ENCODE results near the gene C1QL2.

Gene C1QL2

DNA sequence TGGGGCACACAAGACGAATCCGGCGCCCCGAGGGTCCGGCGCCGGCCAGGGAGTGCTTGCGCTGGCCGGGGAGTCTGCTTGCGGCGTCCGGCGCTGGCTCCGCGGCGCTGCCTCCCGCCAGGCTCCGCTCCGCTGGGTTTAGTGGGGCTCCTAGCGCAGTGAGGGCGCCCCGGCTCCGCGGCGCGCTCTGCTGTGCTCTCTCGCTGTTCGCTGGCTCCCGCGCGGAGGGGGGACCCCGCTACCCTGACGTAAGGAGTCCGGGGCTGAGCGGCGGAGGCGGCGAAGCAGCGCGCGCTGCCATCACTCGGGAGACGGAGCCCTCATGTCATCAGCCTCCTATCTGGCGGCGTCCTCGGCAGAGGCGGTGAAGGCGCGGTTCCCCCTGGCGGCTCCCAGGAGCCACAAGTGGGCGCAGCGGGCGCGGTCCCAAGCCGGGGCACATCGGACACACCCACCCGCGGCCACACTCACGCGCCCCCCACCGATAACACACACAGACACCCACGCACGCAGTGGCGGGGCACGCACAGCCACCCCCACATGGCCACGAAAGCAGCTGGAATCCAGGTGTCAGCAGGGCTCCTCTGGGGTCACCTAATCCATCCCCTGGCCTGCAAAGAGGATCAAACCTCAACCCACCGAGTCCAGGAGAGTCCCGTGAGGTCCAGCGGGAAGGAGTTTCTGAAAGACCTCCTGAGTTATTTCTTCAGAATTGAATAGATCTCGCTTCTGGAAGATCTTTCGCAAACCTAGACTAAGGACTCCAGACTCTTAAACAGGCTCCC lies at the start of gene C1QL2:
TSS of gene C1QL2 (minus strand) at position 189 of the 785 bp plus-strand sequence. CDS start 482 bp downstream, outside the sequence.
- no peak for DNase-seq (ENCODE audit: low read depth)

DNA sequence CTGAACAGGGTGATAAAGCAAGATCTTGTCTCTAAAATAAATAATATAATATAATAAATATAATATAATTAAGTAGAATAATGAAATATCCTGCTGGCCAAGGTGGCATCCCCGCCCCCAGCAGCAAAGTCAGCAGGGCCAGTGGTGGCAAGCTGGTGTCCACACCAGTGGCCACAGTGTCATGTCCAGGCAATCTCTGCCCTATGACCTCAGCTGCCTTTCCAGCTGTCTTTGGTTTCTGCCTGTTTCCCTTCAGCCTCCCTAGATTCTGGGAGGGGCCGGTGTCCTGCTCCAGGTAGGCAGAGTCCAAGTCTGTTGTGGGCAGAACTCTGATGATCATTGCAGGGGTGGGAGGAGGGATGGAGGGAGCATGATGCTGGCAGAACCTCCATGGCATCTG lies 48.9 kb upstream of the C1QL2 start:
- DNase-seq (ENCODE audit: low read depth): no peak

DNA sequence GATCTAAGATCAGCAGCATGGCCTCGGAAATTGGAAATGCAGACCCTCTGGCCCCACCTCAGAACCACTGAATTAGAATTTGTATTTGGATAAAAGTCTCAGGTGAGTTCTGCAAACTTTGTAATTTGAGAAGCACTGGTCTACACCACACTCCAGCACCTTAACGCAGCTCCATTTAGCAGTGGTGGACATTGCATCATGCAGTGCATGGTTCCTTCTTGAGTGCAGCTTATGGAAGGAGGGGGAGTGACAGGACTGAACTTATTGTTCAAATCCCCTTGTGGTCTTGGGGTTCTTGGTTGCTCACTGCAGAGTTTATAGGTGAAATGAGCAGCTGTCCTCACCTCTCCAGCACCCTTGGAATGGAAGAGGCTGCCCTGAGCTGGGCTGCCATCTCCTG lies 47.6 kb upstream of the C1QL2 start:
- DNase-seq (ENCODE audit: low read depth): no peak

DNA sequence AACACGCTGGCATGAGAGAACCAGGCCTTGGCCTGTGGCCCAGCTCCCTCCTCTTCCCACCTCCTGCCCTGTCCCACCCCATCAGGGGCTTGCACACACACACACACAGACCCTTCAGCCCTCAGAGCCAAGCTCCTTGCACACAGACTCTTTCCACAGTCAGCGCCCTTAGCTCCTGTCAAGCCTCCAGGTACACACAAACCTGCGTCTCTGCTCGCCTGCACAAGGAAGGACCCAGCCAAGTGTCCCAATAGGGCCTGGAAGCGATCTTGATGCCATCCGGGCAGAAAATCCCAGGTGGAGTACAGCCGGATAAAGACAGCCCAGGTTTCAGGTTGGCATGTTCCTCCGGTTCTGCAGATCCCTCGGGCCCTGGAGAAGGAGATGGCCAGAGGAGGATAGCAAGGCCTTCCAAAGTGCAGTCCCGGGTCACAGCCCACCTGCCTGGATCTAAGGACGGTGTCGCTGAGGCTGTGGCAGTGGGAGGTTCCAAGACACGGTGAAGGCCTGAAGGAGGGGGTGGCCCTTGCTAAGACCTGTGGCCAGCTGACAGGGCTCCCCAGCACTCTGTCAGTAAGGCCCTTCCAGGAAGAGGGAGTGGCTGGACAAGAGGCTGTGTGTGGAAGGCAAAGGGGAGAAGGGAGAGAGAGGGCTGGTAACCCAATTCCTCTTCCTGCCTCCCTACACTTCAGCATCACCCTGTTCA lies 46.6 kb upstream of the C1QL2 start:
- no peak for DNase-seq (ENCODE audit: low read depth)

DNA sequence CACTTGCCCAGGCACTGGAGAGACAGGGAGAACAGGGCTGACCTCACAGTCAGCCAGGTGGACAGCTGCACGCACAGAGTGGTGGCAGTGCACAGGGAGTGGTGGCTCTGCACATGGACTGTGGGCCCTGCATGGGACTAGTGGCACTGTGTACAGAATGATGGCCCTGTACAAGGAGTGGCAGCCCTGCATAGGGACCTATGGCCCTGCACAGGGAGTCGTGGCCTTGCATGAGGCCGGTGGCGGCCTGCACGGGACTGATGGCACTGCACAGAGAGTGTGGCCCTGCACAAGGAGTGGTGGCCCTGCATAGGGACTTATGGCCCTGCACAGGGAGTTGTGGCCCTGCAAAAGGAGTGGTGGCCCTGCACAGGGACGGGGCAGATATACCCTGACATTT lies 46.0 kb upstream of the C1QL2 start:
- DNase-seq (ENCODE audit: low read depth): no peak

DNA sequence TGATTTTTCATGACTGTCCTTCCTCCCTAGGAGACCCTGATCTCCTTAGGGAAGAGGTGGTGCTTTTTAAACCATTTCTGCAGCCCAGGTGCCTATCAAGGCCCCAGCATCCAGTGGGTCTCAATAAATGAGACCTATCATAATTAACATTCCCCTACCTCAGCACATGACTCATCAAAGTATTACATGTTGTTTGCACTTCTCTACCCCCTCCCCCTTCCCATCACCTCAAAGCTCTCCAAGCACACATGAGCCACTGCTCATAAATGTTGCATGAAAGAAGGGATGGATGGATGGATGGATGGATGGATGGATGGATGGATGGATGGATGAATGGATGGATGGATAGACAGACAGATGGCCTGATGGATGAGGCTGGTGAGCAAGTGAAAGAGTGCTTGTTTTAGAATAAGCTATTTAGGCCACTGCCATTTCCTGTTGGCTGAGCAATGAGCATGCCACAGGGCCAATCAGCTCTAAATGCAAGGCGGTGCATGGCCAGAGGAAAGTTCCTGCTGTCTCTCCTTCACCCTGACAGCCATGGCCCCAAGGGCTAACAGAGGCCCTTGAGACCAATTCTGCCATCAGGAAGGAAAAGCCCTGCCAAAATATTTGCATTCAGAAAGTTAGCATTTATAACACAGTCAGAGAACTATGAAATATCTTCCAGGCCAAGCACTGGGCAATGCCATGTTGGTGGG lies 44.2 kb upstream of the C1QL2 start:
- no peak for DNase-seq (ENCODE audit: low read depth)

DNA sequence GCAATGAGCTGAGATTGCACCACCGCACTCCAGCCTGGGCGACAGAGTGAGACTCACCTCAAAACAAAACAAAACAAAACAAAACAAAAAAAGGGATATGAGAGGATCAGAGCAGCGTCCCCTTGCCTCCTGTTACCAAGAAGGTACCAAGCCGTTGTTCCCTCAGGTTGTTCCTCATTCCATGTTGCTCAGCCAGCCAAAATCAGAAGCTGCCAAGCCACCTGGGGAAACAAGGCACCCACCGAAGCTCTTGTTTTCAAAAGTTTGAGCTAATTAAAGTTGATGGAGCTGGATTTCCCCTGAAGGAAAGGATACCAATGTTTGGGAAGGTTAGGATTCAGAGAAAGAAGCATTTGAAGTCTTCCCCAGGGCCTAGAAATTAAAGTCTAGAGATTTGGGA lies 43.3 kb upstream of the C1QL2 start:
- DNase-seq (ENCODE audit: low read depth): no peak

DNA sequence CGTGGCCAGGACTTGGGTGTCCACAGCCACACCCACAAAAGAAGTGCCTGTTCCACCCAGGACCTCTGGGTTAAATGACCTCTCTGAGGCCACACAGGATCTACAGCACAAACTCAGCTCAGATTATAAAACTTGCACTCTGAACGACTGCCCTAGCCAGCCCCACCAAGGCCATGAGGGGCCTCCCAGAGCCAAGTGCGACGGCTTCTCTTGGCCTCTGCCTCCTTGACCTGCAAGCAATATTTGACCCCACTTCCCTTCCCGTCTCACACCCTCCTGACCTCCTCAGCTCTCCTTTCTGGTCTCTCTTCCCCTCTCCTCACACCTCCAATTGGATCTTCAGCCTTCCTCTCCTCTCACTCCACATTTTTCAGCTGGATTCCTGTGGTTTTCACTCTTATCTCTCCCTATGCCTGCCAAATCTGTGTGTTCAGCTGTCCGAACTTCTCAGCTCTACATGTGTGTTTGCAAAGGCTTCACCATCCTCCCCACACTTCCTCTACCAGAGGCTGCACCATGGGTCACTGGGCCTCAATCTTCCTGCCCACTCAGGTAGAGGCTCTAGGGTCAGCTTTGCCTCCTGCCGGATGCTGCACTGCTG lies 39.8 kb upstream of the C1QL2 start:
- no peak for DNase-seq (ENCODE audit: low read depth)

DNA sequence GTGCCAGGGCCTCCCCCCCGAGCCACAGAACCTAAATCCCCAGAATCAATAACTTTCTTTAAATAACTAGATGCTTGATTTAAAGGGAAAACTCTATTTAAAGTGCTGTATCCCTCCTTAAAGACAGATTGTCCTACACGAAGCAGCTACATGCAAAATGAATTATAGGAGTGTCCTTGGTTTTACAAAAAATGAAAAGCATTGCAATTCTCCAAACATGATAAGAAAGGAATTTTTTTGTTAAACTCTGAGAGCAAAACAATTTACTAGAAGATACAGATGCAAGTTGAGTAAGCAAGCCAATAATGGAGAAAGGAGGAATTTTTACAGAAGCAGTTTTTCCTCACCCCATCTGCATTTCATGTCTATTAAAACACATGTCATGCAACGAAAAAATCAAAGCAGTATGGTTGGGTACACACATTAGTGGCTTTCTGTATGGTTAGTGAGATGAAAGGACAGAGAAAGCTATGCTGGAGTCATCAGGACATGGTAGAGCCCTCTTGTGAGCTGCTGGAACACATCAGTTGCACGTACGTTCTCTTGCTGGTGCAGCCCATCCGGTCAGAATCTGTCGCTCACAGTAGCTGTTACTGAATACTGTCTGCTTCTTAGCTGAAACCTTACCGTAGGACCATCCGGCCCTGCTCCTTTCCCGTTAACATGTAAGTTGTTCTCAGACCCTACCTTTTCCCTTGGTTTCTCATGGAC lies 39.1 kb upstream of the C1QL2 start:
- no peak for DNase-seq (ENCODE audit: low read depth)

DNA sequence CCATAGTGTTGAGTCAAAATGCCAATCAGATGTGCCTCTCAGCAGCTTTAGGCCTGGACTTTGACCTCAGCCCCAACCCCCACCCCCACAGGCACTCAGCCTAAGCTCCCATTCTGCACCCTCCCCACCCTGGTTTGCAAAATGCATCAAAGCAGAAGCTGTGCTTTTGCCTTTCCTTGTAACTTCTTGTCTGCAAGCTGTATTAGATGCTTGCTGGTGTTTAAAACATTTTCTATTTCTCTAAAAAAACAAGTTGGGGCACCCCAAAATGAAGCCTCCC lies 38.5 kb upstream of the C1QL2 start:
- DNase-seq (ENCODE audit: low read depth): no peak

DNA sequence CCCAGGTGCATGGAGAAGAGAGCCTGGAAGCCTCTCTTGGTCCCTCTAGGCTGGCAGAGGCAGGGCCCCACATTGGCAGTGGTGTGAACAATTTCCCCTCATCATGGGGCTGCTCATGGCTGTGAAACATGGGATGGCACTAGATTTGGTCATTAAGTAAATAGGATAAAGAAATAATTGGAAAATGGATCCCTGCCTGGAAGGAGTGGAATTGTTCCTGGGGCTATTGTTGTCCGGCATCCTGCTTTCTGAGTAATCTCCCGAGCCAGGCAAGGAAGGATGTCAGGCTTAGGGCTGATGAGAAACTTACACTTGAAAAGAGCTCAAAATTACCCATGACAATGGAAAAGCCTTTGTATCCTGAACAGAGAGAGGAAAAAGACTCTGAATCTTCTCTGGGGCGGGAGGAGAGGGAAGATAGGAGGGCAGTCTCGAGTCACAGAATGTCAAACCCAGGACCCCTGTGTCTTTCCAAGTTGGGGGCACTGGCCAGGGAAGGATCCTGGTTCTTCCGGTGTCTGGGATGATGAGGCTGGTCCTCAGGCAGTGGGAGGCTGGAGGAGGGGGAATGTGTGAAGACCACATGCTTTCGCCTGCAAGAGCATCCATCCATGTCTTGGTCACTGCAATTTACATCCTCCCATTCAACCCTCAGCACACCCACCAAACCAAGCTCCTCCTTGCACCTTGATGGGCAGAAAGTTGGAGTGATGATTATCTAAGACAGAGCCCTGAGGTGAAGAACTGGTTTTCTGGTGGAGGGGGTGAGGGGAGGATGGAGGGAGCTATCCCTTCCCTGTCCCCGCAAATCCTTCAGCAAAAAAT lies 38.0 kb upstream of the C1QL2 start:
- no peak for DNase-seq (ENCODE audit: low read depth)

DNA sequence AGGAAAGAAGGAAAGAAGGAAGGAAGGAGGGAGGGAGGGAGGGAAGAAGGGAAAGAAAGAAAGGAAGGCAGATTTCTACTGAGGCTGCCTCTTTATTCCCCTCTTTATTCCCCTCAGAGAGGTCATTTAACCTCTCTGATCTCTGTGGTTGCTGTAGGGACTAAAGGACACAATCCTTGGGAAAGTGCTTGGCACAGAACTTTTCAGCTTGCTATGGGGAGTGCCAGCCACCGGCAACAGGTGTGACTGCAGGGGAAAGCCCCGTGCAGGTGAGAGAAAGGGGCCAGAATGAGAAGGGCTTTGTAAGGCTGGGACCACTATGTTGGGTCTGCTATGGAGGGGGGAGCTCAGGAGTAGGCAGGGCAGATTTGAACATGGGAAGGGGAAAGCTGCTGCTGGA lies 37.3 kb upstream of the C1QL2 start:
- no peak for DNase-seq (ENCODE audit: low read depth)

DNA sequence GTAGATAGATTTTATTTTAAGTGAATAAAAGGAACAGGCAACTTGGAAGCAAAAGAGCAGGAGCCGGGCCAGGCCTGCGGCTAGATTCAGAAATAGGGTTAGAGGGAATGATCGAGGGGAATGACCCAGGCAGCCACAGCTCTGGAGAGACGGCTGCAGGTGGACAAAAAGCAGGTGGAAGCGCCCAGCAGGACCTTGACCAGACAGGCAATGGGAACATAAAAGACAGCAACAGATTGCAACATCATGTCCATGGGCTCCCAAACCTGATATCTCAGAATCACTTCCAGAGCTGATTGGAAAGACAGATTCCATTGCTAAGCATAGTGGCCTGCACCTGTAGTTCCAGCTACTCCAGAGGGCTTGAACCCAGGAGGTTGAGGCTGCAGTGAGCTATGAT lies 36.5 kb upstream of the C1QL2 start:
- no peak for DNase-seq (ENCODE audit: low read depth)

DNA sequence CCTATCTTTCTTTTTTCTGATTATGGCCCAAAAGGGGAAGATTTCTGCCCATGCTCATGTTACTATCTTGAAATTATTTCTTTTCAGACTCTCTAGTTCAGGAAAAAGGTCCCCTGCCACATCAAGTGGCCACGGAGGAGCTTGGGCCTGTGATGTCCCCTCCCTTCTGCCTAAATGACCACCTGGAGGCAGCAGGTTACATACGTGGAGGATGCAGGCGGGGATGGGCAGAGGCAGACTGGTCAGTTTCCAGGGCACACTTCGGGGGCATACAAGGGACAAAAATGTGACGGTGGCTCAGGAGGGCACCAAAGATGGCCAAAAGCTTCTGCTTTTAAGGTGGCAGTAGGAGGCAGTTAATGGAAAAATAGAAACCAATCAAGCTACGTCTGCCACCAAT lies 34.3 kb upstream of the C1QL2 start:
- DNase-seq (ENCODE audit: low read depth): no peak

DNA sequence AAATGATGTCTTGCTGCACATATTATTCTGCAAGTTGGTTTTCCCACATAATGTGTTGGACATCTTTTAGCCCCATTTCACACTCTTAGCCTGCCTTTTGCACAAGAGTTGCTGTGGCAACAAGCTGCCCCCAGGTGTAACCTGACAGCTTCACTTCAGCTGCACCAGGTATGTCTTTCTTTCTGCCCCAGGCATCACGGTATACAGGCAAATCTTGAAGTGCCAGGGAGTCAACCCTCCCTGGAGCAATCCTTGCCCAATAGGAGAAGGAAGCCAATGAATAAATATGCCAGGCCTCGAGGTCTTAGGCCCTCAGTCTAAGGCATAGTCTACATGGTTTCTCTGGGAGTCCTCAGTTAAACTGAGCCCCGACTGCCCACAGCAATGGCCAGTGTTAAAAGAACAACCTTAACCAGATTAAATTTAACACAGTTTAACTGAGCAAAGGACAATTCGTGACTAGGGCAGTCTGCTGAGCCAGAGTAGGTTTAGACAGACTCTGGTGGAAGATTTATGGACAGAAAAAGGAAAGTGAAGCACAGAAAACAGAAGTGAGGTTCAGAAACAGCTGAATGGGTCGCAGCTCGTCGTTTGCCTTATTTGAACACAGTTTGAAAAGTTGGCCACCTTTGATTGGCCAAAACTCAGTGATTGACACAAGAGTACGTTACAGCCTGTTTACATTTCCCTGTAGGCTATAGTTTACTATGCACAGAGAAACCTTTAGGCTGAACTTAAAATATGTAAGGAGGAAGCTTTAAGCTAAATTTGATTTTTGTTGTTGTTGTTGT lies 32.0 kb upstream of the C1QL2 start:
- no peak for DNase-seq (ENCODE audit: low read depth)

DNA sequence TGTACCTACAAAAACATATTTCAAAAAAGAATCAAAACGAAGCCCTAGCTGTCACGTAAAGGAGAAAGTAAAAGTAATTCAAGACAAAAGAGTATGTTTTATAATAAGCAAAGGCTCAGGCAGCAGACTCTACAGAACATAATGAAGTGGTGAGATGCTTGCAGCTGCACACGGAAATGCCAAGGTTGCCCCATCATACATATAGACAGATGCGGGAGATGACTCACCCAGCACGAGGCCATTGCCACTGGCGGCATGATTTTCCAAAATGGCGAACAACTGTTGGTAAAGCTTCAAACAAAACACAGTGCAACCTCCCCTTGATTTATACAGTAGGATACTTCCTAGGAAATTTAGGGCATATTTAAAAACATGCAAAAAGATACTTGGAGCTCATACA lies 26.0 kb upstream of the C1QL2 start:
- no peak for DNase-seq (ENCODE audit: low read depth)

DNA sequence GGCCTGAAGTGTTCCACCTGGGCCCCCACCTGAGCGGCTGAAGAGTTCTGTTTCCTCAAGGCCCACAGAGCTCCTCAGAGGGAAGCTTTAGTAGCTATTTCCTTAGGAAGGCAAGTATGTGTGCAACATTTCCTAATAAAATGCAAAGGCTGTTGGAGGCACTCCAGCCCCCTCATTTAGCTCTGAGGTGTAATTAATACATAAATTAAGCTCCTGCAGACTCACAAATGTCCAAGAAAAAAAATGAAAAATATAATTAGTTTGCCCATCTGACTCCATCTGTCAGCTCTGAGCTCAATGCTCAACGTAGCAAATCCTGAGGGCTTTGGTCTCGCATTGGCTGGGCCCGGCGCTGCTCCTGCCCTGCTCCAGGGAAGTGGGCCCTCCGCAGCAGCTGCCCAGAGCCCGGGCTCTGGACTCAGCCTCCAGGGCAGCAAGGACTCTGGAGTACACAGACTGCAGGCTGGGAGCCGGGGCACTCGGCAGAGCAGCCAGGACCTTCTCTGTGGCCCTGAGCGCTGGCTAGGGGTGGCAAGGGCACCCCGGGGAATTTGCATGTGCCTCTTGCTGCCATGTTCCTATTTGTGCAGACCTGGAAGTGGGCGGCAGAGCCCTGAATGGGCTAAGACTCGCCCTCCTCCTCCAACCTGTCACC lies 23.4 kb upstream of the C1QL2 start:
- DNase-seq (ENCODE audit: low read depth): no peak

DNA sequence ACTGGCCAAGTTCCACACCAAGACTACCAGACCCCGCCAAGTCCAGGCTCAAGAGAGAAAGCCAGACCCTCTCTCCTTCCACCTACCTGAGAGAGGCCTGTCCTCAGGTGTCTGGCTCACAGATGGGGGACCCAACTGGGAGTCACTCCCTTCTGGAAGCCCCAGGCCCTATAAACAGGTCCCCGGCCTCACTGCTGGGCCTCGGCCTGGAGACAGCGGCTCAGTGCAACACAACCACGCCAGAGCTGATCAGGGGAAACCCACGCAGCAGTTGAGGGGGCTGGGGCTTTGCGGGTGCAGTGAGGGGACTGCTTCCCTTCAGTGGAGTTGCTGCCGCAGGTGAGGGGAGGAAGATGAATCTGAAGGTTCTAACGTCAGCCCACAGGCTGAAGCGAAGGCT lies 22.8 kb upstream of the C1QL2 start:
- DNase-seq (ENCODE audit: low read depth): no peak

DNA sequence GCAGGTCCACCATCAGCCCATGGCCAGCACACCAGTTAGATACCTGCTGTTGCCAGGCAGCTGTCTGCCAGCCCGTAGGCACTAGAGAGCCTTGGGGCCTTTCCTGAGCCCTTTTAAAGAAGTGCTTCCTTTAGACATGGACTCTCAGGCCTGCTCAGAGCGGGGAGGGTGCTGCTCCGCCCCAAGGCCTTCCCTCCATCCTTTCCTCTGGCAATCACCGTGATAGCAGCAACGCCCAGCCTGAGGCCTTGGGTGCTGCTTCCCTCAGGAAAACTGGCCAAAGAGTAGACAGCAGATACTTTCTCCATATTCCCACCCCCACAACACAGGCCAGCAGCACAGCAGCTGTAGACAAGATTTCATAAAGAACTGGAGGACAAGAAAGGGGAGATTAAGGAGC lies 22.3 kb upstream of the C1QL2 start:
- no peak for DNase-seq (ENCODE audit: low read depth)

DNA sequence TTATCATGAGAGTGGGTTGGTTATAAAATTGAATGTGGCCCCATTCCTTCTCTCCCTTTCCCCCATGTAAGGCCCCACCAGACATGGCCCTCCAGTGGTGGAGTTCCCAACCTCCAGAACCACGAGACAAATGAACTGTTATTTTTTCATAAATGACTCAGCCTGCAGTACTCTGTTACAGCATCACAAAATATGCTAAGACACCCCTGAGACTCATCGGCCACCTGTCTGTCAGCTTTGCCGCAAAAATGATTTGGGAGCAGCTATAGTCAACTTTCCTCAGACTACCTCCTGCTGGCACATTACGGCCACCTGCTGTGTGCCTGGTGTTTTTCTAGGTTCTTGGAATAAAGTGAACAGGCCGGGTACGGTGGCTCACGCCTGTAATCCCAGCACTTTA lies 21.4 kb upstream of the C1QL2 start:
- no peak for DNase-seq (ENCODE audit: low read depth)
